ENCODE measurements around the gene DMAP1.

DNA sequence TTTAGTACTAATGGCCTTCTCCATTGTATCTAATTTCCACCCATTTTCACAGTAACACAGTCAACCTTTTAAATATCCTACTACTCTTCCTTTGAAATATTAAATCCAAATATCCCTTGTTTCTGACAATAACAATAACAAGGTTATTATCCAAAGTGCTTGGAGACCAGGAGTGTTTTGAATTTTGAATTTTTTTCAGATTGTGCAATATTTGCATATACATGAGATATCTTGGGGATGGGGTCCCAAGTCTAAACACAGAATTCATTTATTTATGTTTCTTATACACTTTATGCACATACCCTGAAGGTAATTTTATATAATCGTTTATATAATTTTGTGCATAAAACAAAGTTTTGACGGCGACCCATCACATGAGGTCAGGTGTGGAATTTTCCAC lies 17.5 kb downstream of the DMAP1 start:
- TF ChIP-seq CTCF (optimal IDR thresholded peaks at IDR 0.05 in 1 of 3, IDR thresholded peaks at IDR 0.05 in 1 of 3, conservative IDR thresholded peaks at IDR 0.05 in 1 of 3; ENCODE audit: extremely low read depth in 1 of 3, insufficient read depth in 2 of 3, low read length in 3 of 3) (no peak), EZH2 (IDR thresholded peaks at IDR 0.05; ENCODE audit: low read length) (no peak)
